ENCODE measurements around the gene SLC35C1.
"Not testable (repeated sequence)": the region's sequence is repeated elsewhere in the genome, so short reads cannot be mapped to it uniquely, and the experiment has no call there.

The SLC35C1 gene

DNA sequence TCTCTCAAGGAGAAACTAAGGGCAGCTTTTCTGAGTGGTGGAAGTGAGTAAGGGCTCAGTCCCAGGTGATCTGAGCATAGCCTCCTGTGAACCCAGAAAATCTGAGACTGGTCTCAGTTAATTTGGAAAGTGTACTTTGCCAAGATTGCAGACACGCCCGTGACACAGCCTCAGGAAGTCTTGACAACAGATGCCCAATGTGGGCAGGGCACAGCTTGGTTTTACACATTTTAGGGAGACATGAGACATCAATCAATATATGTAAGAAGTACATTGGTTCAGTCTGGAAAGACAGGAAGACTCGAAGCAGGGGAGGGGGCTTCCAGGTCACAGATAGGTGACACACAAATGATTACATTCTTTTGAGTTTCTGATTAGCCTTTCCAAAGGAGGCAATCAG lies 28.8 kb downstream of the SLC35C1 start:
- no peak overlapping the region for H3K4me3 ChIP-seq (replicated peaks; ENCODE audit: low read depth, low read length)
- TF ChIP-seq, protein P1, sequence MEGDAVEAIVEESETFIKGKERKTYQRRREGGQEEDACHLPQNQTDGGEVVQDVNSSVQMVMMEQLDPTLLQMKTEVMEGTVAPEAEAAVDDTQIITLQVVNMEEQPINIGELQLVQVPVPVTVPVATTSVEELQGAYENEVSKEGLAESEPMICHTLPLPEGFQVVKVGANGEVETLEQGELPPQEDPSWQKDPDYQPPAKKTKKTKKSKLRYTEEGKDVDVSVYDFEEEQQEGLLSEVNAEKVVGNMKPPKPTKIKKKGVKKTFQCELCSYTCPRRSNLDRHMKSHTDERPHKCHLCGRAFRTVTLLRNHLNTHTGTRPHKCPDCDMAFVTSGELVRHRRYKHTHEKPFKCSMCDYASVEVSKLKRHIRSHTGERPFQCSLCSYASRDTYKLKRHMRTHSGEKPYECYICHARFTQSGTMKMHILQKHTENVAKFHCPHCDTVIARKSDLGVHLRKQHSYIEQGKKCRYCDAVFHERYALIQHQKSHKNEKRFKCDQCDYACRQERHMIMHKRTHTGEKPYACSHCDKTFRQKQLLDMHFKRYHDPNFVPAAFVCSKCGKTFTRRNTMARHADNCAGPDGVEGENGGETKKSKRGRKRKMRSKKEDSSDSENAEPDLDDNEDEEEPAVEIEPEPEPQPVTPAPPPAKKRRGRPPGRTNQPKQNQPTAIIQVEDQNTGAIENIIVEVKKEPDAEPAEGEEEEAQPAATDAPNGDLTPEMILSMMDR (IDR thresholded peaks at IDR 0.05; ENCODE audit: low read length, missing control alignments), result no peak
- no peak for DNase-seq (ENCODE audit: low read depth)

- TF ChIP-seq, protein P1 (IDR thresholded peaks at IDR 0.05; ENCODE audit: low read length, missing control alignments), result no peak
- no peak overlapping the region for H3K4me3 ChIP-seq (replicated peaks; ENCODE audit: low read depth, low read length)
- no peak for DNase-seq (ENCODE audit: low read depth)
Measured at GRCh38 chr11:45834298-45834756, 29.4 kb downstream of the SLC35C1 start.

DNA sequence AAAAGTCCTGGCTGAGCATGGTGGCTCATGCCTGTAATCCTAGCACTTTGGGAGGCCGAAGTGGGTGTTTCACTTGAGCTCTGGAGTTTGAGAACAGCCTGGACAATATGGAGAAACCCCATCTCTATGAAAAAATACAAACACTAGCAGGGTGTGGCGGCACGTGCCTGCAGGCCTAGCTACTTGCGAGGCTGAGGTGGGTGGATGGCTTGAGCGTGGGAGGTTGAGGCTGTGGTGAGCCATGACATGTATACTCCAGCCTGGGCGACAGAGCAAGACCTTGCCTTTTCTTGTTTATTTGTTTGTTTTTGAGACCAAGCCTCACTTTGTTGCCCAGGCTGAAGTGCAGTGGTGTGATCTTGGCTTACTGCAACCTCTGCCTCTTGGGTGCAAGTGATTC lies 34.3 kb downstream of the SLC35C1 start:
- TF ChIP-seq, protein P1 (IDR thresholded peaks at IDR 0.05; ENCODE audit: low read length, missing control alignments), result no peak
- no peak for DNase-seq (ENCODE audit: low read depth)
- H3K4me3 ChIP-seq (replicated peaks; ENCODE audit: low read depth, low read length), result no peak overlapping the region

DNA sequence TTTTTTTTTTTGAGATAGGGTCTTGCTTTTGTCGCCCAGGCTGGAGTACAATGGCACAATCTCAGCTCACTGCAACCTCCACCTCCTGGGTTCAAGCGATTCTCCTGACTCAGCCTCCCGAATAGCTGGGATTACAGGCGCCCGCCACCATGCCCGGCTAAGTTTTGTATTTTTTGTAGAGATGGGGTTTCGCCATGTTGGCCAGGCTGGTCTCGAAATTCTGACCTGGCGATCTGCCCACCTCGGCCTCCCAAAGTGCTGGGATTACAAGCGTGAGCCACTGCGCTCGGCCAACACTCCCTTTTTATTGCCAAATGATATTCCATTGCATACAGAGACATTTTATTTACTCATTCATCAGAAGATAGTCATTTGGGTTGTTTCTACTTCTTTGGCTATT lies 35.3 kb downstream of the SLC35C1 start:
- DNase-seq (ENCODE audit: low read depth); H3K4me3 ChIP-seq (replicated peaks; ENCODE audit: low read depth, low read length): not testable (repeated sequence)

DNA sequence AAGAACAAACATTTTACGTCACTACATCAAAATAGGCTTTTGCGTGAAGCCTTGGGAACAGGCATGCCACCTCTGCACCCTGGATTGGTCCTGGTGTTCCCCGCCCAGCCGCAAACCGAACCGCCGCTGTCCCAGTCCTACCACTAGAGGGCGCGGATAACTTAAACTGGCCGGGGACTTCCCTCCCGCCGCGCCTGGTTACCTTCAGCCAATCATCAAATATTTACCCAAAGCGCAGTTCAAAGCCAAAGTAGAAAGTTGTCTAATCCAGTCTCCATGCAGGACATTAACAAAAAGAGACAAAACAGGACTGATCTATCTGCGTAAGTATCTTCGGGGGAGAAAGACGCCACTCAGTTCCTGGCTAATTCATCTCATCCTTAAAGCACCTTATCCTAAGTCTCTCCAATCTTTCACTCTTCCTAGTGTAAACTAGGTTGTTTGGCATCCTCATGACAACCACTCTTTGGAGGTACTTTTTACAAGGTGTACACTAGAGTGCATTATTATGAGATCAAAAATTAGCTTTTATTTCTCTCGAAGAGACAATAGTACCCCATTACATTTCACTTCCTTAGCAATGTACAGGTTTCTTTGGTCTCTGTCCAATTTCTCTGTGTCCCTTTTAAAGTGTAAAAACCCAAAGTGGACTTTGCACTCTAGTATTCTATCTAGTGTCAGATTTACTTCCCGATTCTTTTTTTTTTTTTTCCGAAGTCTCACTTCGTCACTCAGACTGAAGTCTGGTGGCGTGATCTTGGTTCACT lies 38.4 kb downstream of the SLC35C1 start:
- DNase-seq (ENCODE audit: low read depth), result peak; percentile 91
- TF ChIP-seq, protein P1 (IDR thresholded peaks at IDR 0.05; ENCODE audit: low read length, missing control alignments), result peak; percentile 93
- no peak overlapping the region for H3K4me3 ChIP-seq (replicated peaks; ENCODE audit: low read depth, low read length)

DNA sequence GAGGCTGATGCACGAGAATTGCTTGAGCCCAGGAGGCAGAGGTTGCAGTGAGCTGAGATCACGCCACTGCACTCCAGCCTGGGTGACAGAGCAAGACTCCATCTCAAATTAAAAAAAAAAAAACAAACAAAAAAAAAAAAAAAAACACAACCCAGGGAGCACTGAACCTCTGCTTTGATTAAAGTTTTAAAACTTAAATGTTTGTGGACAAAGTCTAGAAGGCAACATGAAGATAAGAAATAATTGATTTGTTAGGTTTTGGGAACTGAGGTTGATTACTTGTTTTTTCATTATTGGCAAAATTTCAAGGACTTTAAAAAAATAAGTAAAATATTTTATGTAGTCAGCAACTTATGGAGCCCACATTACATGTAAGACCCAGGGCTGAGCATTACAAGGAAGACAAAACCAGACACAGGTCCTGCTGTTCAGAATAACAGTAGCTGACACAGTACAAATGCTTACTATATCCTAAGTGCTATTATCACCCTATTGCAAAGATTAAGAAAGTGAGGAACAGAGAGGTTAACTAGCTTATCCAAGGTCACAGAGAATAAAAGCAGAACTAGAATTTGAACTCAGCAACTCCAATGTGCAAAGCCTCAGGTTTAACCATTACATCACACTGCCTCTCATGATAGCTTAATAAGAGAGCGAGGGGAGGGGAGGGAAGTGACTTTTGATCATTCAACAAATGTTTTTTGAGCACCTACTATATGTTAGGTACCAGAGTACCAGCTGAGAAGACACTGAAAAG lies 40.1 kb downstream of the SLC35C1 start:
- TF ChIP-seq, protein P1 (IDR thresholded peaks at IDR 0.05; ENCODE audit: low read length, missing control alignments), result no peak
- H3K4me3 ChIP-seq (replicated peaks; ENCODE audit: low read depth, low read length), result no peak overlapping the region
- no peak for DNase-seq (ENCODE audit: low read depth)

GRCh38 chr11:45846174-45846675 lies 41.3 kb downstream of the SLC35C1 start:
- no peak overlapping the region for H3K4me3 ChIP-seq (replicated peaks; ENCODE audit: low read depth, low read length)
- TF ChIP-seq, protein P1 (IDR thresholded peaks at IDR 0.05; ENCODE audit: low read length, missing control alignments), result no peak
- DNase-seq (ENCODE audit: low read depth), result no peak
